ENCODE data around the gene KIFC3.
"Not testable (repeated sequence)": the region's sequence is repeated elsewhere in the genome, so short reads cannot be mapped to it uniquely, and the experiment has no call there.

The KIFC3 gene

DNA sequence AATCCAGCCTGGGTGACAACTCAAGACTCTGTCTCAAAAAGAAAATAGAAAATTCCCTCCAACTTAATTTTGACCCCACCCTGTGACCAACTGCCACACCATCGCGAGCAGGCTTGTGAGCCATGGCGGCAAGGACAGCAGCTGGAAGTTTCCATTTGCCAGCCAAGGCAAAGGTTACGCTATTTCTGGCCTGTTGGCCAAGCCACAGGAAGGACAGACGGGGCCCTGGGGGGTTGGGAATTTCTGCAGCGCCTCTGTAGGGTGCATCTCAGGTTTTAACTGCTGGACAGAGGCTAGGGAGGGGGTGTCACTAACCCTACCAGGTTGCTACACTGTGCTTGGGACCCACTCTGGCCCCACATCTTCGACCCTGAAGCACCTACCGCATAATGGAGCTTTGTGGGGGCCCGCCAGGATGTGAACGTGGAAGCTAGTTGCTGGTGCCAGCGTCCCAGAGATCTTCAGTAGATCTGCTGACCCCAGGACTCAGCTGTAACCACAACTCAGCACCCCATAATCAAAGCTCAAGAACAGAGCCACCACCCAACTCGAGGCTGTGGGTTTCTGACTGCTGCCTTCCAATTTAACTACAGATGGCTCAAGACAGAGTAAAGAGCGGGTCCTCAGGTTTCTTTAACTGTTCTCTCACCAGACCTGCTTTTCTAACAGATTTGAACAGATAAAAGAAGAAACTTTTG, 10.9 kb downstream of the KIFC3 start:
- FAIRE-seq (no peak), DNase-seq (ENCODE audit: insufficient read length, low spot score) (no peak)

DNA sequence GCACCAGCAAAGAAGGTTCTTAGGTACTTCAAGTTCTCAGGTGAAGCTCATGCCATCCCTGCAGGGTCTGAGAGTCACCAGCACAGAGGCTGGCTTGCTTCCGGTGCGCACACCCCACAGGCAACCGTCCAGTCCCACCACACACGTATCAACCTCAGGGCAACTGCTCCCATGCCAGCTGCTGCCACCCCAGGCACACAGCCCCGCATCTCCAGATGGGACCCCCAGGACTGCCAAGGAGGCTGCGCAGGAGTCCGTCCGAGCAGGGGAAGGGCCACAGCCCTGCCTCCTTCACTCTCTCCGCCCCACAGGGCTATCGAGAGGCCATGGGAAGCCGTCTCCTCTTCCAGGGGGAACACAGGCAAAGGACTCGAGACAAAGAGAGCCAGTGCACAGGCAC, 13.3 kb downstream of the KIFC3 start:
- no peak for FAIRE-seq

DNA sequence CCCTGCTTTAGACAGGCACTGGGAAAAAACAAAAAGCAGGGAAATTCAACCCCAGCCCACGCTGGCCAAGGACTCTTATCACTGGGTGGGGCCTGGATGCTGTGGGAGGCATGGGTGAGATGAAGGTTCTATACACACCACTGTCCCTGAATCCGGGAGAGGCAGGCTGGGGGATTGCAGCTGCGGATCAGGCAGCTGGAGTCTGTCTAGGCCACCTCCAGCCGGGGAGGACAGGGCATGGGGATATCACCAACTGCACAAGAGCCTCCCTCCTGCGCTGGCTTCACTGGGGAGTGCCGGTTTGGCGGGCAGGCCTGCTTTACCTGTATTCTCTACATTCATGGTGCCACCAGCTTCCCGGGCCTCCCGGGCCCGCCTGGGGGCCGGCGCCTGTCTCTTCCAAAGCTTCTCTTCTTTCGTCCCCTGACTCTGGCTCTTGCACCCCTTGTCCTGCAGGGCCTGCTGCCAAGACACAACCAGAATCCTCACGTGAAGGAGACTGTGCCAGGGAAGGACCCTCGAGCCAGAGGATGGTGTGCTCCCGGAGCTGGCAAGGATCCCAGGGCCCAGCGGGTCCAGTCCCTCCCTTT, 13.9 kb downstream of the KIFC3 start:
- FAIRE-seq (no peak), DNase-seq (ENCODE audit: insufficient read length, low spot score) (no peak)

More for the DNA sequence above, 13.3 kb downstream of the KIFC3 start:
- no peak for DNase-seq (ENCODE audit: insufficient read length, low spot score)

DNA sequence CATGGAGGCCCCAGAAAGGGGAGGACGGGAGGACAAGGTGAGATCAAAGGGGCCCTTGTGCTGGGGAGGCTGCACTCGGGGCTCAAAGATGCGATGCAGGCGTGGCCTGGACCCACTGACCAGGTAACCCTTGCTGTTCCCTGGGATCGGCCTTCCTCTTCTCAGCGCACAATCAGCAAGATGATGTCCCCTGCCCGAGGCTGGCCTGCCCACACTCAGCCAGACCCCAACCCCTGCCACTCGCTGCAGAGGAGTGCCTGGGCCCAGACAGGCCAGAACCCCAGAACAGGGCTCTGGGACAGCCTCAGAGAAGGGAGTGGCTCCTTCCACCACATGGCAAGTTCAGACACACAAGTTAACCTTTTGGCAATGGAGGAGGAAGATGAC, 14.8 kb downstream of the KIFC3 start:
- DNase-seq (ENCODE audit: insufficient read length, low spot score), result no peak
- no peak for FAIRE-seq

DNA sequence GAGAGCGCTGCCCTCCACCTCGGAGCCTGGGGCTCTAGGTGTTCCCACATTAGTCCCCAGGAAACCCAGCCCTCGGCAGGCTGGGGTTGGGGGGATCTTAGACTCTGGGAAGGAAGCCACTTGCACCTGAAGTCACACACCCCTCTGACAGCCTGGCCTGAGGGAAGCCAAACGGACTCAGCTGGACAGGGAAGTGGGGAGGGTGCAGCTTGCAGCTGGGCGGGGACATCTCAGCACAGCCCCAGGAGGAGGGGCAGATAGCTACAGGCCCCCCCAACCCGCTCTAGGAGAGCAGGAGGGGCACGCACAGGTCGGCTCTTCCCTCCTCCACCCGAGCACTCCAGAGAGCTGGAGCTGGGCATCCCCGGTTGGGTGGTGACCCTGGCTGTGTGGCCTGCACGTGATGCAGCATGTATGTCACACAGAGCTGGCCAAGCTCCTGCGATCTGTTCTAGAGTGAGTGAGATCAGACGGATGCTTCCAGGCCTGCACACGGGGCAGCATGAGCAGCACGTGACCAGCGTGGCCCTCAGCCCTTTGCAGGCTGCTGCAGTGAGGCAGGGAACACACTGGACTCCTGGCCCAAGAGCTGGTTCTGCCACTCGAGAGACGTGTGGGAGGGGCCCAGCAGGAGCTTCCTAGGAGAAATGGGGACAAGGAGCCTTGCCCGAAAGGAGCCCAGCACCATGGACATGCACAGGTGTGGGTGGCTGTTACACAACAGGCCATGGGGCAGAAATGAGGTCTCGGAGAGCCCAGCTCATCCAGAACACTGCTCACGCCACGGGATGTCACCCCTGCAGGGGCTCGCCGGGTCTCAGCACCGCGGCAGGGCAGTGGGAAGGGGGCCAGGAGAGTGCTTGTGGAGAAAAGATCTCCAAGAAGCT, 15.4 kb downstream of the KIFC3 start:
- FAIRE-seq (no peak), DNase-seq (ENCODE audit: insufficient read length, low spot score) (no peak)

DNA sequence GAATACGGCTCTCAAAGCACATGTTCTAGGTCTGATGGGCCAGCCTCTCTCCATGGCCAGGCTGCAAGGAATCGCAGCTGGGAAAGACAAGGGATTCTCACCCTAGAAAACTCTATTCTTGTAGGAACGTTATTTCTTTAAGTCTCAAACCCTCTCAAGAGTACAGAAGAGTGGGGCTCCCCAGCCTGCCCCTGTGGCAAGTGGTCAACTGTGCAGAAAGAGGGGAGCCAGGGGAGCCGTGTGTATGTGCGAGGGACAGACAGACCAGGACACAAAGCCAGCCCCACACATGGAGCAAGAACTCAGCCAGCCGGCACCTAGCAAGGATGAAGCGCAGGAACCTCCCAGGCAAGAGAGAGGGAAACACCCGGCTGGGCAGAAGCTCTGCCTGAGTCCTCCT, 16.4 kb downstream of the KIFC3 start:
- DNase-seq (ENCODE audit: insufficient read length, low spot score) (no peak), FAIRE-seq (no peak)

DNA sequence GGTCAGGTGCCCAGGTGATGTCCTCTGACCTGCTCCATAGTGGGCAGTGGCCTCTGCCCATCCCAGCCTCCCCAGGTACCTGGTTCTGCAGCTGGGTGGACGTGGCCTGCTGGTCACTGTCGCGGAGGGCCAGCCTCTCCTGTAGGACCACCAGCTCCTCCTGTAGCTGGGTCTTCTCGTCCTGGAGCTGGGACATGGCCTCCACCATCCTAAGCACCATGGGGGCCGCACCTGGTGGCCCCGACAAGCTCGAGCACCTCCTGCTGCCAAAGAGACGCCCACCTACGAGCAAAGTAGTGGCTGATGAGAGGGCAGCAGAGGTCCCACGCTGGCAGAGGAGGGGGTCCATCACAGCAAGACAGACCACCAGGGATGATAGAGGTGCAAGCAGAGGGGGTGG, 16.9 kb downstream of the KIFC3 start:
- DNase-seq (ENCODE audit: insufficient read length, low spot score), result no peak
- no peak for FAIRE-seq

DNA sequence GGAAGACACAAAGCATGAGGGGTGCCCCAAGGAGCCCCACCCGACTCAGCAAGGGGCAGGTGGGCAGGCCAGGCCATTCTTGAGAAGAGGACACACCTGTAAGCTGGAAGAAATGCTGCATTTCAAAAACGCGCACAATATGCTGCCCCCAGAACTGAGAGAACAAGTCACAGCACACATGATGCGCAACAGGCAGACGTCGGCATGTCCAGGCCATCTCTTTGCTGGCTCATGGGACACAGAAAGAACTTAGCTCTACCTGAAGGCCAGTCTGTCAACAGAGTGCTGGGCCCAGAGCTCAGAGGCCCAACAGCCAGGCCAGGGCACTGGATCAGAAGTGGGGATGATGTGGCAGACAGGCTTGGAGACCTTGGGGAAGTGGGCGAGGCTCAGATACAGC, 18.0 kb downstream of the KIFC3 start:
- FAIRE-seq (no peak), DNase-seq (ENCODE audit: insufficient read length, low spot score) (no peak)

DNA sequence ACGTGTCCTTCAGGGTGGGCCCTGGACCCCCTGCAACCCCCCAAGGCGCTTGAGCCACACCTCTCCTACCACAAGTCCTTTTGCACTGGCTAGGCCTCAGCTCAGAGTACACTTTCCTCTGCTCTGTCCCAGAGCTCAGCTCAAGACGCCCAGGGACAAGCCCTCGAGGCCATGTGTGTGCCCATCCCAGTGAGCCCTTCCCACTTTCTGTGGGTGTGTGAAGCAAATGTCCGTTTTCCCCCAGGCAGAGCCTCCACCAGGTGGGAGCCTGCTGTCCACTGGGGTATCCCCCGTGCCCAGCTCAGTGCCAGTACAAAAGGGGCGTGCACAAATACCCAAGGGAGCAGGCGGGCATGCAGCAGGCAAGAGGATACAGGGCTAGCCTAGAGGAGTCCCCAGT, 18.4 kb downstream of the KIFC3 start:
- no peak for FAIRE-seq

DNA sequence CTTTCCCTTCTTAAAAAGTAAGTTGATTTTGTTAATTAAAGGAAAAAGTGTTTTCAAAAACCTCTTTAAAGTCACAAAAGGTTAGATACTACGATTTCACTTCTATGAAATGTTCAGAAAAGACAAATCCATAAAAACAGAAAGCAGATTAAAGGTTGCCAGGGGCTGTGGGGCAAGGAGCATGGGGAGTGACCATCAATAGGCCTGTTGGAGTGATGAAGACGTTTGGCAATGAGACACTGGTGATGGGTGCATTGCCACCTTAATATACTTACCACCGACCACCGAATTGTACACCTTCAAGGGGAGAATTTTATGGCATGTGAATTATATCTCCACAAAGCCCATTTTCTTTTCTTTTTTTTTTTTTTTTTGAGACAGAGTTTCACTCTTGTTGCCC, 19.2 kb downstream of the KIFC3 start:
- FAIRE-seq, result no peak

More for the DNA sequence above, 18.4 kb downstream of the KIFC3 start:
- DNase-seq (ENCODE audit: insufficient read length, low spot score), result no peak

DNA sequence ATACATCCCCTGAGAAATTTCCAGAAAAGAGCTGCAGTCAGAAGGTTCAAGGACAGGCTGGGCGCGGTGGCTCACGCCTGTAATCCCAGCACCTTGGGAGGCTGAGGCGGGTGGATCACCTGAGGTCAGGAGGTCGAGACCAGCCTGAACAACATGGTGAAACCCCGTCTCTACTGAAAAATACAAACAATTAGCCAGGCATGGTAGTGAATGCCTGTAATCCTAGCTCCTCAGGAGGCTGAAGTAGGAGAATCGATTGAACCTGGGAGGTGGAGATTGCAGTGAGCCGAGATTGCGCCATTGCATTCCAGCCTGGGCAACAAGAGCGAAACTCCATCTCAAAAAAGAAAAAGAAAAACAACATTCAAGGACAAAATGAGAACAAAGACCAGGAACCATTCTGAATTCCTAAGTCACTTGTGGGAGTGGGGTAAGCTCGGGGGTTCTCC, 19.7 kb downstream of the KIFC3 start:
- DNase-seq (ENCODE audit: insufficient read length, low spot score); FAIRE-seq: not testable (repeated sequence)

More for the DNA sequence above, 19.2 kb downstream of the KIFC3 start:
- DNase-seq (ENCODE audit: insufficient read length, low spot score), result no peak

DNA sequence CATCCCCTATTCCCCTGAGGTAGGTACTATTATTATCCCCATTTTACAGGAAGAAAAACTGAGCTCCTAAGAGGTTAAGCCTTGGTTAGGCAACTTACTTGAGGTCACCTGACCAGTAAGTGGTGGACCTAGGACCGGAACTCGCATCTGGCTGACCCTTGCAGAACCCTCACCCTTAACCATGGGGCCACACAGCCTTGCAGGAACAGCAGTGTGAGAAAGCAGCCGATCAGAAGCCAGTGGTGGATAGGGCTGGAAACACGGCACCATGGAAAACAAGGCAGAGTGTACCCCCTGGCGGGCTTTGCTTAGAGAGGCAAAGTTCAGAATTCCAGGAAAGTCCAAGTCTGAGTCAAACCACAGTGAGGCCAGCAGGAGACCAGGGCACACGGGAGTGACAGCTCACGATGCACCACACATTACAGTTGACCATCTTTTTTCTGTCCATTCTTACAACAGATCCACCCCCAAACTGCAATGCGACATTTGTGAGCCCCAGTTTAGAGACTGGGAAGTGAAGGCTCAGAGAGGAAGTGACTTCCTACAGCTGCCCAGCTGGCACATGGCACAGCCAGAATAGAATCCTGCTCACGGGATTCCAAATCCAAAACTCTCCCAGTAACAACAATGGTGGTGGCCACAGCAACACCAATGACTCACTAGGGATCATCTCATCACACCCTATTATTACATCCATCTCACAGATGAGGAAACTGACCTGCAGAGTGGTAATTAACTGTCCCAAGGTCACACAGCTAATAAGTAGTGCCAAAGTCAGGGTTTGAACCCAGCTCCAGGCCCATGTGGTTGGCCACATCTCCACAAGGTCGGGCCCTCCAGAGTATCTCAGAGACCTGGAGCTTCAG, 20.3 kb downstream of the KIFC3 start:
- no peak for FAIRE-seq

DNA sequence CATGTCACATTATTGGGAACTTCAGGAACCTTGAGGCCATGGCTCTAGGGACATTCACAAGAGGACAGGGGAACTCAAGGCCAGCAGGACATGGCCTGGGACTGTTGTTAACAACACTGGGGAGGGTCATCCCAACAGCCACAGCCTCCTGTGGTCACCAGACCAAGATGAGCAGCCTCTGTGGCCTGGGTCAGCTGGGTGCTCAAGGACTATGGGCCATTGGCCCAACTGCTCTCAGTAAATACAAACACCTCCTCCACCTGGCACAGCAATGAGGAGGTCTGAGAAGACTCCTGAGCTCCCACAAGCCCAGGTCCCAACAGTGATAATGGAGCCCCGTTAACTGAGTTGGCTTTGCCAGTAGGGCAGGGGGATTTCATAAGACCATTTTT, 20.9 kb downstream of the KIFC3 start:
- FAIRE-seq (no peak), DNase-seq (ENCODE audit: insufficient read length, low spot score) (no peak)

More for the DNA sequence above, 20.3 kb downstream of the KIFC3 start:
- DNase-seq (ENCODE audit: insufficient read length, low spot score), result no peak

DNA sequence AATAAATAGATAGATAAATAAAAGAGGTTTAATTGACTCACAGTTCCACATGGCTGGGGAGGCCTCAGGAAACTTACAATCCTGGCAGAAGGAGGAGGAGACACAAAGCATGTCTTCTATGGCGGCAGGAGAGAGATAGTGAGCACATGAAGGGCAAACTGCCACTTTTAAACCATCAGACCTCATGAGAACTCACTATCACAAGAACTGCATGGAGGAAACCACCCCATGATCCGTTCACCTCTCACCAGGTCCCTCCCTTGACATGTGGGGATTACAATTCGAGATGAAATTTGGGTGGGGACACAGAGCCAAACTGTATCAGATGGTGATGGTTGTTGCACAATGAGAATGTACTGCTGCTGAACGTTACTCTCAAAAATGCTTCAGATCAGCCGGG, 22.5 kb downstream of the KIFC3 start:
- not testable (repeated sequence) for DNase-seq (ENCODE audit: insufficient read length, low spot score); FAIRE-seq

DNA sequence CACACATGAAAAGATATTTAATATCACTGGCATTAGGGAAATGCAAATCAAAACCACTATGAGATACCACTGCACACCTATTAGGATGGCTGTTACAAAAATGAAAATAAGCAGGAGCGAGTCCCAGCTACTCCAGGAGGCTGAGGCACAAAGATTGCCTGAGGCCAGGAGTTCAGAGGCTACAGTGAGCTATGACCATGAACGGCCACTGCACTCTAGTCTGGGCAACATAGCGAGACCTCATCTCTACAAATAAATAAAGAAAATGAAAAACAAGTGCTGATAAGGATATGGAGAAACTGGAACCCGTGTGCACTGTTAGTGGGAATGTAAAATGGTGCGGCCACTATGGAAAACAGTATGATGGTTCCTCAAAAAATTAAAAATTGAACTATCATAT, 23.6 kb downstream of the KIFC3 start:
- DNase-seq (ENCODE audit: insufficient read length, low spot score) (no peak), FAIRE-seq (no peak)

DNA sequence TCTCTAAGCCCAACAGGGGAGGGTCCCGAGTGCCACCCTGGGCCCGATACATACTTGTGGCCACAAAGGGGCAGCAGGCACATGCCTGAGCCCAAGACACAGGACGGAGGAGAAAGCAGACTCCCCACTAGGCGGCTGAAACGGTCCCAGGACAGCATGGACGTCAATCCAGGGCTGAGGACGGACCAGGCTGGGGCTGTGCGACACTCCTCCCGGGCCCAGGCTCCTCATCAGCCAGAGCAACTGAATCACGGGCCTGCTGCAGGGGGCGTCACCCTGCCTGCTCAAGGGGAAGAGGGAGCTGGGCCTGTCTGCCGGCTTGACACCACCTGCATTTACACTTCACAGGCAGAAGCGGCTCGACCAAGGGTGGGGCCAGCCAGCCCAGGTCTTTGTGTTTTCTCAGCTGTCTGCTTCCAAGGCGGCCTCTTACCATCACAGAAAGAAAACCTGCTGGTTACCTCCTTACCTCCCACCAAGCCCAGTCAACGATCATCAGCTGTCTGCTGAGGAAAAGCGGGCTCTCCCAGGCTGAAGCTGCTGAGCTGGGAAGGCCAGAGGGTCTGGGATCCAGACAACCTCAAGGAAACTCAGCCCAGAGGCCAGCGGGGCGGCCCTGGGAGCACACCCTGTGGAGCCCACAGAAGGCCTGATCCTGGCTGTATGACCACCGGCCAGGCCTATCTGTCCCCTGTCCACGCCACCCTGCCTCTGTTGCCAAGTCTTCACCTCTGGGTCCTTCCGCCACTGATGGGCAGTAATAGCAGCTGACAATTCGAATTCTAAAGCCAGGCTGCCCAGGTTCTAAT, 26.4 kb downstream of the KIFC3 start:
- FAIRE-seq (no peak), DNase-seq (ENCODE audit: insufficient read length, low spot score) (no peak)

DNA sequence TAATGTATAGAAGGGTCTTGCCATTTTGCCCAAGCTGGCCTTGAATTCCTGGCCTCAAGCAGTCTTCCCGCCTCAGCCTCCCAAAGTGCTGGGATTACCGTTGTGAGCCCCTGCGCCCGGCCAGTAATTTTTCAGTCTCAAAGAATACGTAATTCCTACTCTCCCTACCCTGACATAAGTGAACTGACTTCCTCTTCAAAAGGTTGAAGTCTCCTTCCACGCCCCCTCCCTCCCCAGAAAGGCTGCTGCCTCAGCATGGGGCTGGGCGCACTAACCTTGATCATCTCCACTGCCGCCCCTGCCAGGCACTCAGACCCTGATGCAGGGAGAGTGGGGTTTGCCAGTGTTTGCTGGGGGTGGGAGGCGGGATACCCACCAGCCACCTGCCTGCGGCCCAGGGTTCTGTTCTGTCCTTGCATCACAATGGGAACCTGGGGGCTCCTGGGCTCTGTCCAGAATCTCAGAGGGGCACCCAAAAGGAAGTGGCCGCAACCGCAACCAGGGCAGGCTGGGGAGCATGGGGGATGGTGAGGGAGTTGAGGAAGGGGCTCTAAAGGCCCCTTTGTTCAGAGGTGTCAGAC, 27.5 kb downstream of the KIFC3 start:
- no peak for FAIRE-seq
- no peak for DNase-seq (ENCODE audit: insufficient read length, low spot score)

DNA sequence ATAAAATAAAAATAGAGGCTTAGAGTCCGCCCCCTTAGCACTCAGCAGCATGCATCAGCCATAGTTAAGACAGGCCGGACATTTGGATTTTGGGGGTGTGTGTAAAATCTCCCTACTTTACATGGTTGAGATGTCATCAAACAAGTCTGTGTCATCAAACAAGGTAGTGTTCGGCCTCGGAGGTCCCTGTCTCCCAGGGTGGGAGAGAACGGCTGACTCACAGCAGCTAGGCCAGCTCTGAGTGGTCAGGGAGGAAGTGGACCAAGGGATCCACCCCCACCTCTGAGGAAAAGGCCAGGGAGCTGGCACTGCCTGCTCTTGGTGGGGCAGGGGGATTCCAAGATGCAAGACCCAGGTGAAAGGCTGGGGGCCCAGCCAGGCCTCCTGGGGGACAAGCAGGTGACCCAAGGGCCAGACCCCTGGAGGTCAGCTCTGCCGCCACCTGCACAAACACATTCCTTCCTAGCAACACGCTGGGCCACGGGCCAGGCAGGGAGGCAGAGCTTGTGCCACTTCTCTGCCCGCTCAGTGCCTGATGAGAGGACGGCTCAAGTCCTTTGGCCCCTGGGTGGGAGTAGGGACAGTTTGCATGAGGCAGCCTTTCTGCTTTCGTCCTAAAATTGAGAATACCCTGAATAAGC, 28.5 kb downstream of the KIFC3 start:
- no peak for FAIRE-seq
- DNase-seq (ENCODE audit: insufficient read length, low spot score), result no peak

DNA sequence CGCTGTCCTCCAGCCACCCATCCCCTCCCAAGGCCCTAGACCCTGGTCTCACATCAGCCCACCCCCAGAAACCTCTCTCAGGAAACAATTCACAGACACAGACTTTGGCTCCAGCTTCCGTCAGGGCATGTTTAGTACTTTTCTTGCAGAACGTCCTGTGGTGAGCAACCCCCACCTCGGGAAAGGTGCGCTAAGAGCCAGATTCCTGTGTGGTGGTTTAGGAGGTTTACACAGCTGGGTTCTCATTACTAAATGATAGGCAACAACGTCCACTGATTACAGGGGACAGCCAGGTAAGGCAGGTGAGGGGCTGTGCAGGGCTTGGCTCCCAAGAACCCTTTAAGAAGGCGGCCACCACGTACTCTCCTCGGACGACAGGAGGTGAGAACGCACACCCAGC, 29.3 kb downstream of the KIFC3 start:
- FAIRE-seq (no peak), DNase-seq (ENCODE audit: insufficient read length, low spot score) (no peak)

Data from GM19239 (cell line).